Fibroblast of upper back skin (primary cell): Measurements from ENCODE around the gene SFRP2.

ENCODE experiments used
- DNase-seq: peaks from one replicate; pipeline ENCODE4 v3.0.0-alpha.2; 2013

Gene SFRP2

GRCh38 chr4:153765894-153766293, 23.0 kb downstream of the SFRP2 start:
- no peak for DNase-seq

GRCh38 chr4:153764601-153765368, 24.1 kb downstream of the SFRP2 start:
- no peak for DNase-seq

DNA sequence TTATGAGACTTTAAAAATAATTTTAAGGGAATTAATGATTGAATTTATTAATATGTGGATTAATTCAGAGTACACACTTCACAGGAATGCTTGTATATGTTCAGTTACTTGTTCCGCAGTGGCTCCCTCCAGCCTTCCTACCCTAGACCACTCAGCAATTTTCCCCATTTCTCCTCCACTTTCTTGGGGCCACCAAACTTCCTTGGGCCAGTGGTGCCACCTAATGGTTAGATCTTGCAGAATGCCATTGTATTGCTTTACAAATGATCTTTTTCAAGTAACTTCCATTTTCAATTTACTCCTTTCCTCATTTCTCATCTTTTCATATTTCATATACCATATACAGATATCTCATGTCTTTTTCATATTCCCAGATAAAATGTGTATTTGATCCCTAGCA, 25.5 kb downstream of the SFRP2 start:
- DNase-seq, result no peak

DNA sequence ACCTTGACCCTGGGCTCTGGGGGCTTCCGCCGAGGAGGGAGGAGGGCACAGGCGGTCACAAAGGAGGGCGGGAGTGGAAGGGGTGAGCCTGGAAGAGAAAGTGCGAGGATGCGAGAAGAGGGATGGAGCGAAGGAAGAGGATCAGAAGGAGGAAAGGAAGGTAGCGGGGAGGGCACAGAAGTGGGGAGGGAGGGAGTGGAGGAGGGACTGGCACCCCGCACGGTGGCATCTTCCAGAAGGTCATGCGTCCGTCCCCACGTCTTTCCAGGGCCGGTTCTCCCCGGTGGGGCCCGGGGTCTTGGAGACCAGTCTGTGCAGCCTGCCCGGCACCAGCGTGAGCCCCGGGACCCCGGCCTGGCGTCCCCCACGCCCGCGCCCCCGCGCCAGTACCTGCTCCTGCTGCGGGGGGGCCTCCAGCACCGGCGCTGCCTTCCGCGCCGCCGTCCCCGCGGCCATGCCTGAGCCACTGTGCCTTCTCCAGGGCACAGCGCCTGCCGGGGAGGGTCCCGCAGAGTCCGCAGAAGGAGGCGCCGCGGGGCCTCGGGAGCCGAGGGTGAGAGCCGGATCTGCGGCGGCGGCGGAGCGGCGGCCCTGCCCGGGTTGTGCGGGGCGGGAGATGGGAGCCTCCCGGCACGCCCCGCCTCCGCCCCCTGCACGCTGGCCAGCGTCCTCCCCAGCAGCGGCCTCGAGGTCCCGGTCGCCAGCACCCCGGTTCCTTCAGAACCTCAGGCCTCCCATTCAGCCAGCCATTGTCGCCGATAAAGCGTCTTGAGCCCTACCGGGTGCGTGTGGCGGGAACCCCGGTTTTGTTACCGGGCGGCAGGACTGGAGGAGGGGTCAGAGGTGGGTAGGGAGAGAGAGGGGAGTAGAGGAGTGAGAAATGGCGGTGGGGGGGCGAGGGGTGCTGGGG, 29.2 kb downstream of the SFRP2 start, which contains the start of gene RNF175:
TSS of gene RNF175 (minus strand) at position 618 of the 910 bp plus-strand sequence. CDS start at position 456, 162 bp downstream.
- DNase-seq, result no peak

- no peak for DNase-seq
These were observed 30.0 kb downstream of the SFRP2 start for GRCh38 chr4:153758688-153759406.

DNA sequence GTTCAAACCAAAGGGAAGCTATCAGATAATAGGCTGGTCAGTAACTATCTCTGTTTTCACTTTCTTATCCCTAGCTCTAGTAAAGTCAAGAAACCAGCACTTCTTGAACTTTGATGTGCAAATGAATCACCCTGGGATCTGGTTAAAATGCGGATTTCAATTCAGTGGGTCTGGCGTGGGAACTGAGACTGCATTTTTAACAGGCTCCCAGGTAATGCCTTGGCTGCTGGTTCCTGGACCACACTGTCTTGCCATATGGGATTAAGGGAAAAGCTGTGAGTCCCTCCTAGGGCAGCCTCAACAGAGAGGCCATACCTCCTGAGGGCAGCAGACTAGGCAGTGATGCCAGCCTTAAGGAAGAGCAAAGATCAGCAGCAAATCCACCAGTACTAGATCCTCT, 30.7 kb downstream of the SFRP2 start:
- no peak for DNase-seq

GRCh38 chr4:153757407-153757806, 31.5 kb downstream of the SFRP2 start:
- DNase-seq, result peak; percentile 32

GRCh38 chr4:153755186-153755585, 33.7 kb downstream of the SFRP2 start:
- no peak for DNase-seq

DNA sequence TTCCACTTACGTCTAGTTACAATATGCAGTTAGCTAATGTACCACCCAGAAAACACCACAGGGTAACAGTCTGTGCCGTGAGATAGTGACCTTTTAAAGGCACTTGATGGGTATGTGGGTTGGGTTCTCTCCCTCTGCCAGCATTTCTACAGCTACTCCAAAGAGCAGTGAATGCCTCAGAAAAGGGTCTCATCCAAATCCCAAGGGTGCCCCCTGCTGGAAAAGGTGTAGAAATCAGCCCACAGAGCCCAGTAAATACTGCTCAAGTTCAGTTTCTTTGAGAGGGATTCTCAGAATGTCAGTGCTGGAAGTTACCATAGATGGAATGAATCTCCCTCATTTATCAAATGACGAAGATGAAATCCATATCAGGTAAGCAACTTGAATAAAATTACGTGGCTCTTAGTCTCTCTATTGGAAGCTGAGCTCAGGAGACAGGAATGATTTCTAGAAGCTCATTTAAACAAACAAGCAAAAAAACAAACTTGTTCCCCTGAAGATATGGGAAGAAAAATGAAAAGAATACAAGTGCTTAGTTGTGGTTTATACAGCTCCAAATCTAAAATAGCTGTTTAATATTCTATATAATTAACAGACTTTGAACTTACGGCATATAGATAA, 38.6 kb downstream of the SFRP2 start:
- peak; percentile 81 for DNase-seq

DNA sequence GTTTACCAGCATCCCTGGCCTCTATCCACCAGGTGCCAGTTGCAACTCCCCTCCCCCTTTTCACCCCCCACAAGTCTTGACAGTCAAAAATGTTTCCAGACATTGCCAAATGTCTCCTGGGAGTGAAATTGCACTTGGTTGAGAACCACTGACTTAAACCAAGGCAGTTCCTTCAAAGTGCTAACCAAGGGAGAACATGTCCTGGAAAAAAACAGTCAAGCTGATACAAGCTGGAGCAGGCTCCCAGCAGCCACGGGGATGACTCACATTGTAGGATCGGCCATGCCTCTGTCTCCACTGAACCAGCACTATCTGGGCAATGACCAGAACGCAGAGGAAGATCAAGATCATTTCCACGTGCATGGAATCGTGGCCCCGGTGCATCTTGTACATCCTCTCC, 40.5 kb downstream of the SFRP2 start:
- DNase-seq, result peak; percentile 67

- no peak for DNase-seq
These were observed 41.4 kb downstream of the SFRP2 start for GRCh38 chr4:153747406-153747955.

- no peak for DNase-seq
These were observed 43.2 kb downstream of the SFRP2 start for GRCh38 chr4:153745651-153746050.

GRCh38 chr4:153741541-153741940, 47.3 kb downstream of the SFRP2 start:
- DNase-seq, result no peak

DNA sequence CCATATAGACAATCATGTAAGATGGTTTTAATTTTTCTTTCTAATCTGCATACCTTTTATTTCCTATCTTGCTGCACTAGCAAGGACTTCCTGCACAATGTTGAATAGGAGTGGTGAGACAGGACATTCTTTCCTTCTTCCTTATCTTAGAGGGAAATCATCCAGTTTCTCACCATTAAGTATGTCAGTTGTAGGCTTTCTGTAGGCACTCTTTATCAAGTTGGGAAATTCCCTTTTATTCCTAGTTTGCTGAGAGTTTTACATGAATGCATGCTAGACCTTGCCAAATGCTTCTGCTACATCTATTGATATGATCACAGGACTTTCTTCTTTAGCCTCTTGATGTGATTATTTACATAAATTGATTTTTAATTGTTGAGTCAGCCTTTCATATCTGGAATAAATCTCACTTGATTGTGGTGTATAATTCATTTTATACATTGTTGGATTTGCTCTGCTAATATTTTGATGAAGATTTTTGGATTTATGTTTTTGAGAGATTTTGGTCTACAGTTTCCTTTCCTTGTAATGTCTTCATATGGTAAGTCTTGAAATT, 52.9 kb downstream of the SFRP2 start:
- DNase-seq, result no peak

DNA sequence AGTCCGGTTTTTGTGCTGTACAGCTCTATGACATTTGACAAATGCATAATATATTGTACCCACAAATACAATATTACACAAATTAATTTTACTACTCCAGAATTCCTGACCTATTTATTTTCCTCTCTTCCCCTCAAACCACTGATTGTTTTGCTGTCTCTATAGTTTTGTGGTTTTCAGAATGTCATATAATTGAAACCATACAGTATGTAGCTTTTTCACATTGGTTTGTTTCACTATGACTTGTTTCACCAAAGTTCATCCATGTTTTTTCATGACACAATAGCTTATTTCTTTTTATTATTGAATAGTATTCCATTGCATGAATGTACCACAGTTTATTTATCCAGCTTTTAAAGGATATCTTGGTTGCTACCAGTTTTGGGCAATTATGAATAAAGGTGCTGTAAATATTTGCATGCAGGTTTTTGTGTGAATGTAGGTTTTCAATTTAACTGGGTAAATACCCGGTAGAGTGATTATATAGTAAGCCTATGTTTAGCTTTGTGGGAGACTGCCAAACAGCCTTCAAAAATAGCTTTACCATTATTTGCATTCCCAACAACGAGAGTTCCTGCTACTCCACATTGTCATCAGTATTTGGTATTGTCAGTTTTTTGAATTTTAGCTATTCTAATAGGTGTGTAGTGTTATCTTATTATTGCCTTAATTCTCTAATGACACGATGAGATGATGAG, 55.0 kb downstream of the SFRP2 start:
- DNase-seq, result no peak

DNA sequence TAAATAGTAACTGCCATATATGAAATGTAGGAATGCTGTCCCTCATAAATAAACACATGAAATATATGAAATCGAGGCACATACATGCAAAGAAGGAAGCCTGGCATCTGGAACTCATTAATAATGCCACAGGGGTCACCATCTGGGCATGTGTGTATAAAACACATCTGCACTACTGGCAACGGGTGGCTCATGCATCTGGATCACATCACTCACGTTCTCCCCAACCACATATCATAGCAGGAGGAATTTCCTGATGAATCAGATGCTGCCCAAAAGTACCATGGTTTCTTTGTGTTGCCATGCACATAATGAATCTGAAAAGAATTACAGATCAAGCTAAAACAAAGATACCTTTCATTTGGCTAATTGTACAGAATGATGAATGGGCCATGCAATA, 57.6 kb downstream of the SFRP2 start:
- DNase-seq, result peak; percentile 91
